ENCODE results near the gene CNOT10. TPM values are rescaled to one million over a fixed set of nuclear protein-coding genes. Genes with fewer than 3 reads are reported as not detected.
"Not testable (repeated sequence)": the region's sequence is repeated elsewhere in the genome, so short reads cannot be mapped to it uniquely, and the experiment has no call there.

CNOT10 gene
- total RNA-seq, 3 donors from 2014 or later: 27.8 to 34.9 (median 28.3) TPM

- DNase-seq (peak; percentile 78 to 85 (median 79)), ATAC-seq (peak; percentile 97)
- intact Hi-C loops (cut with DNase I, micrococcal nuclease): no loop called here
- TF ChIP-seq, protein P1, sequence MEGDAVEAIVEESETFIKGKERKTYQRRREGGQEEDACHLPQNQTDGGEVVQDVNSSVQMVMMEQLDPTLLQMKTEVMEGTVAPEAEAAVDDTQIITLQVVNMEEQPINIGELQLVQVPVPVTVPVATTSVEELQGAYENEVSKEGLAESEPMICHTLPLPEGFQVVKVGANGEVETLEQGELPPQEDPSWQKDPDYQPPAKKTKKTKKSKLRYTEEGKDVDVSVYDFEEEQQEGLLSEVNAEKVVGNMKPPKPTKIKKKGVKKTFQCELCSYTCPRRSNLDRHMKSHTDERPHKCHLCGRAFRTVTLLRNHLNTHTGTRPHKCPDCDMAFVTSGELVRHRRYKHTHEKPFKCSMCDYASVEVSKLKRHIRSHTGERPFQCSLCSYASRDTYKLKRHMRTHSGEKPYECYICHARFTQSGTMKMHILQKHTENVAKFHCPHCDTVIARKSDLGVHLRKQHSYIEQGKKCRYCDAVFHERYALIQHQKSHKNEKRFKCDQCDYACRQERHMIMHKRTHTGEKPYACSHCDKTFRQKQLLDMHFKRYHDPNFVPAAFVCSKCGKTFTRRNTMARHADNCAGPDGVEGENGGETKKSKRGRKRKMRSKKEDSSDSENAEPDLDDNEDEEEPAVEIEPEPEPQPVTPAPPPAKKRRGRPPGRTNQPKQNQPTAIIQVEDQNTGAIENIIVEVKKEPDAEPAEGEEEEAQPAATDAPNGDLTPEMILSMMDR (IDR thresholded peaks at IDR 0.05): peak; percentile 90
- no peak overlapping the region for H3K4me3 ChIP-seq
- H3K9me3 ChIP-seq: no peaks in the 10 kb centered on the region
- H3K4me1 ChIP-seq (ENCODE audit: low read depth): peaks cover 7% of the 10 kb centered on the region
- H3K36me3 ChIP-seq (ENCODE audit: low read depth): no peaks in the 10 kb centered on the region
These were observed 96.4 kb downstream of the CNOT10 start for GRCh38 chr3:32781211-32781968.

DNA sequence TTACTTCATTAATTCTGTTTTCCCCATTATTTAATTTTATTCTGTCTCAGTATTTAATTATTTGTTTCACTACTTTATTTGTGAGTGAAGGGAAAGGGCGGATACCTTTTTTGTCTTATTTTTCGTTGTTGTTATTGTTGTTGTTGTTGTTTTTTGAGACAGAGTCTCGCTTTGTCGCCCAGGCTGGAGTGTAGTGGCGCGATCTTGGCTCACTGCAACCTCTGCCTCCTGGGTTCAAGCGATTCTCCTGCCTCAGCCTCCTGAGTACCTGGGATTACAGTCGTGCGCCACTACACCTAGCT lies 96.9 kb downstream of the CNOT10 start:
- DNase-seq; H3K9me3 ChIP-seq; H3K4me3 ChIP-seq; ATAC-seq; H3K4me1 ChIP-seq (ENCODE audit: low read depth); intact Hi-C loops (cut with DNase I, micrococcal nuclease); H3K36me3 ChIP-seq (ENCODE audit: low read depth): not testable (repeated sequence)

DNA sequence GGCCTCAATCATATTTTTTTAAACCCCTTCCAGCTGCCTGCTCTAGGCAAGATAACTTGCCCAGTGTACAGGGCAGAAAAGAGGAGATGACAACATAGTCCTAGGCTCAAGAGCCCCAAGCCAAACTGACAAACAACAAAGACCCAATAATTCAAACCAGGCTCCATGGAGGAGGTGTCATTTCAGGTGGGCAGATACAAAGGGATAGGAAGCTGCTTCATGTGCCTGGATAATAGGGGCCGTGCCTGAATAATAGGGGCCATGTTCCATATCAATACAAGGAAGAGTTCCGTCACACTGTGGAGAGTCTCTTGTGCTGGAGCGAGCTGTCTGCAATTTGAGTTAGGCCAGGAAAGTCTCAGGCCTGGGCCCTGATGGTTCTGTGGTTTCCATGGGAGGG lies 97.4 kb downstream of the CNOT10 start:
- intact Hi-C loops (cut with DNase I, micrococcal nuclease): no loop called here
- peaks cover 7% of the 10 kb centered on the region for H3K4me1 ChIP-seq (ENCODE audit: low read depth)
- no peaks in the 10 kb centered on the region for H3K9me3 ChIP-seq
- H3K36me3 ChIP-seq (ENCODE audit: low read depth): no peaks in the 10 kb centered on the region
- H3K4me3 ChIP-seq: no peak overlapping the region
- ATAC-seq (no peak), DNase-seq (no peak)
- TF ChIP-seq, protein P1 (IDR thresholded peaks at IDR 0.05): no peak

DNA sequence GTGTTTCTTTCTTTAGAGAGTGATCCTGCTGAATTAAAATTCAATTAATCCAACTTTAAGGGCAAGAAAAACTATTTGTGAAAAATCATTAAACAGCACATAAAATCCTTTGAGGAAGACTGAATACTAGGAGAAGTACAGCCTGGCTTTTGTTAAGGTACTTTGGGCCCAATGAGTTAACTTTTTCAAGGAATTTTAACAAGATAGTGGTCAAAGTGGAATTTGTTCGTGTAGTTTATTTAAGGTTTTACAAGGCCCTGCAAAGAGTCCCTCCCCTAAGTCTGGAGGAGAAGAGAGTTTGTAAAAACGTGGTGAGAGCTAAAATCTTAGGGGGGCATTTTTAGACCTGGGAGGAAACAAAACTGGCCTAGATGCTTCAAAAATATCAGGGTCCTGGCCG lies 106.8 kb downstream of the CNOT10 start:
- intact Hi-C loops (cut with DNase I, micrococcal nuclease): no loop called here
- H3K4me3 ChIP-seq: no peak overlapping the region
- ATAC-seq (no peak), DNase-seq (no peak)
- TF ChIP-seq, protein P1 (IDR thresholded peaks at IDR 0.05): no peak
- H3K9me3 ChIP-seq: no peaks in the 10 kb centered on the region
- no peaks in the 10 kb centered on the region for H3K4me1 ChIP-seq (ENCODE audit: low read depth)
- no peaks in the 10 kb centered on the region for H3K36me3 ChIP-seq (ENCODE audit: low read depth)

GRCh38 chr3:32794487-32795308 lies 109.7 kb downstream of the CNOT10 start:
- Histone ChIP-seq H3K4me1 (ENCODE audit: low read depth) (no peaks in the 10 kb centered on the region), H3K9me3 (no peaks in the 10 kb centered on the region), H3K4me3 (no peak overlapping the region), H3K36me3 (ENCODE audit: low read depth) (no peaks in the 10 kb centered on the region)
- TF ChIP-seq, protein P1 (IDR thresholded peaks at IDR 0.05): no peak
- DNase-seq (no peak), ATAC-seq (no peak)
- intact Hi-C loops (cut with DNase I, micrococcal nuclease): no loop called here

GRCh38 chr3:32796384-32796950 lies 111.5 kb downstream of the CNOT10 start:
- H3K4me1 ChIP-seq (ENCODE audit: low read depth); ATAC-seq; H3K4me3 ChIP-seq; H3K9me3 ChIP-seq; DNase-seq; H3K36me3 ChIP-seq (ENCODE audit: low read depth); intact Hi-C loops (cut with DNase I, micrococcal nuclease): not testable (repeated sequence)

All from mucosa of descending colon (tissue), 3 donors.